GM20000 (cell line): ENCODE measurements around the gene PALLD.

ENCODE experiments used
- DNase-seq: peaks from one replicate; pipeline ENCODE4 v3.0.0; 2012; ENCODE audit warnings: low spot score
- CTCF ChIP-seq: IDR thresholded peaks from 2 replicates; pipeline ENCODE4 v1.5.1; 2012; ENCODE audit warnings: mild to moderate bottlenecking, control low read depth; ENCODE audit errors: extremely low read depth, missing control alignments

PALLD gene

GRCh38 chr4:168871632-168872031 is 374.8 kb downstream of the PALLD start:
- TF ChIP-seq CTCF, result no peak
- no peak for DNase-seq

- no peak for DNase-seq
- TF ChIP-seq CTCF, result no peak
Measured at GRCh38 chr4:168874083-168874482, 377.2 kb downstream of the PALLD start.

- TF ChIP-seq CTCF, result no peak
- DNase-seq, result no peak
Measured at GRCh38 chr4:168876106-168876505, 379.3 kb downstream of the PALLD start.

GRCh38 chr4:168877511-168878491 is 380.9 kb downstream of the PALLD start:
- DNase-seq, result peak; percentile 68
- TF ChIP-seq CTCF, result no peak

GRCh38 chr4:168878623-168879022 is 381.8 kb downstream of the PALLD start:
- DNase-seq, result no peak
- no peak for TF ChIP-seq CTCF

- TF ChIP-seq CTCF, result no peak
- peak; percentile 49 for DNase-seq
Measured at GRCh38 chr4:168879188-168879587, 382.3 kb downstream of the PALLD start.

- no peak for DNase-seq
- no peak for TF ChIP-seq CTCF
Measured at GRCh38 chr4:168880072-168880675, 383.3 kb downstream of the PALLD start.
